UCSD-AML1 (cell line): ENCODE results near the gene RRN3.
A peak's percentile ranks its signal among the peaks of the same experiment; 100 is the strongest.
"Not testable (repeated sequence)": the region's sequence is repeated elsewhere in the genome, so short reads cannot be mapped to it uniquely, and the experiment has no call there.

ENCODE experiments used
- DNase-seq: peaks from one replicate; lab custom pipeline; 2025; ENCODE audit not compliant: unreplicated experiment; lab: John Stamatoyannopoulos, UW

The RRN3 gene

GRCh38 chr16:15100372-15100987 lies 6.4 kb upstream of the RRN3 start:
- DNase-seq: not testable (repeated sequence)

GRCh38 chr16:15099366-15099909 lies 5.4 kb upstream of the RRN3 start:
- DNase-seq: not testable (repeated sequence)

GRCh38 chr16:15096583-15096972 lies 2.5 kb upstream of the RRN3 start:
- not testable (repeated sequence) for DNase-seq

GRCh38 chr16:15093571-15093954 lies 509 bp downstream of the RRN3 start:
- not testable (repeated sequence) for DNase-seq

- not testable (repeated sequence) for DNase-seq
These were observed 3.3 kb downstream of the RRN3 start for GRCh38 chr16:15090663-15091269.

GRCh38 chr16:15082788-15083187 lies 11.3 kb downstream of the RRN3 start:
- not testable (repeated sequence) for DNase-seq

GRCh38 chr16:15080883-15081282 lies 13.2 kb downstream of the RRN3 start:
- not testable (repeated sequence) for DNase-seq

GRCh38 chr16:15076161-15076560 lies 17.9 kb downstream of the RRN3 start:
- not testable (repeated sequence) for DNase-seq

GRCh38 chr16:15073101-15073500 lies 21.0 kb downstream of the RRN3 start:
- no peak for DNase-seq

GRCh38 chr16:15071916-15072769 lies 21.9 kb downstream of the RRN3 start:
- not testable (repeated sequence) for DNase-seq

GRCh38 chr16:15071013-15071412 lies 23.1 kb downstream of the RRN3 start:
- not testable (repeated sequence) for DNase-seq

GRCh38 chr16:15066690-15067089 lies 27.4 kb downstream of the RRN3 start:
- DNase-seq: not testable (repeated sequence)

GRCh38 chr16:15065961-15066360 lies 28.1 kb downstream of the RRN3 start:
- DNase-seq: not testable (repeated sequence)

GRCh38 chr16:15062085-15062810 lies 31.8 kb downstream of the RRN3 start:
- not testable (repeated sequence) for DNase-seq

- DNase-seq: no peak
These were observed 34.7 kb downstream of the RRN3 start for GRCh38 chr16:15059324-15059723.

- DNase-seq: no peak
These were observed 36.2 kb downstream of the RRN3 start for GRCh38 chr16:15057681-15058417.

GRCh38 chr16:15055141-15056053 lies 38.7 kb downstream of the RRN3 start:
- DNase-seq: peak; percentile 78

GRCh38 chr16:15054357-15055140 lies 39.5 kb downstream of the RRN3 start:
- no peak for DNase-seq
